Caco-2 (cell line): ENCODE data around the gene IL5RA. TPM values are rescaled to one million over a fixed set of nuclear protein-coding genes. Genes with fewer than 3 reads are reported as not detected.

Source experiments
- BruUV-seq: library from RNA; stranded (reverse); fragments of 400-500 nt; replicated peaks from 2 replicates; lab custom pipeline; 2021; lab: Mats Ljungman, UMichigan
- CTCF ChIA-PET: fragments of 300-600 bp; sonication (Branson Sonifier 250); formaldehyde crosslinking; loops from one replicate; lab custom pipeline; 2022; ENCODE audit warnings: antibody characterized with exemption; lab: Charles Lee
- POLR2A ChIA-PET: fragments of 300-600 bp; sonication (Branson Sonifier 250); formaldehyde crosslinking; loops from one replicate; lab custom pipeline; 2022; ENCODE audit warnings: antibody characterized with exemption; lab: Charles Lee
- DNase-seq, 2 experiments: peaks; one replicate each; pipeline versions ENCODE4 v3.0.0 to v3.0.0-alpha.2; 2020 to 2022
- H3K27me3 ChIP-seq: replicated peaks from 2 replicates; pipeline ENCODE4 v1.6.0; 2011; ENCODE audit warnings: low read length; ENCODE audit not compliant: control insufficient read depth, insufficient read depth
- H3K36me3 ChIP-seq: 2 replicates; pipeline ENCODE4 v1.5.1; 2011; ENCODE audit warnings: low read length; ENCODE audit not compliant: control insufficient read depth, insufficient read depth
- H3K4me1 ChIP-seq: fragments of 250-450 bp; sonication (Bioruptor Pico); 2 replicates; pipeline ENCODE4 v1.5.1; 2020; ENCODE audit warnings: mild to moderate bottlenecking
- H3K4me3 ChIP-seq: 2 replicates; pipeline ENCODE4 v1.5.1; 2011; ENCODE audit warnings: low read depth, mild to moderate bottlenecking, control low read depth, low read length
- H3K9me3 ChIP-seq: fragments of 250-450 bp; sonication (Bioruptor Pico); 2 replicates; pipeline ENCODE4 v1.5.1; 2020; ENCODE audit warnings: mild to moderate bottlenecking, moderate library complexity
- H3K27ac Mint-ChIP-seq: one replicate; pipeline ENCODE4 v1.8.0; 2022; ENCODE audit warnings: mixed read lengths; ENCODE audit not compliant: unreplicated experiment
- H3K27me3 Mint-ChIP-seq: one replicate; pipeline ENCODE4 v1.8.0; 2022; ENCODE audit warnings: mixed read lengths; ENCODE audit not compliant: insufficient read depth, unreplicated experiment
- H3K36me3 Mint-ChIP-seq: one replicate; pipeline ENCODE4 v1.8.0; 2022; ENCODE audit warnings: mild to moderate bottlenecking, mixed read lengths; ENCODE audit not compliant: insufficient read depth, unreplicated experiment
- H3K4me1 Mint-ChIP-seq: one replicate; pipeline ENCODE4 v1.8.0; 2022; ENCODE audit warnings: low read depth, mixed read lengths; ENCODE audit not compliant: unreplicated experiment
- H3K4me3 Mint-ChIP-seq: one replicate; pipeline ENCODE4 v1.8.0; 2022; ENCODE audit warnings: mild to moderate bottlenecking, moderate library complexity, mixed read lengths; ENCODE audit not compliant: unreplicated experiment
- H3K9me3 Mint-ChIP-seq: one replicate; pipeline ENCODE4 v1.8.0; 2022; ENCODE audit warnings: mixed read lengths; ENCODE audit not compliant: unreplicated experiment
- intact Hi-C: fragments of 100-400 bp; cut with micrococcal nuclease; formaldehyde crosslinking; loops from one replicate; pipeline ENCODE4 v1.10.0; 2022; ENCODE audit not compliant: unreplicated experiment
- total RNA-seq: library from RNA; stranded (reverse); gene quantifications from 2 replicates; pipeline ENCODE4 v1.2.3, GENCODE V29; 2022
- TF ChIP-seq, protein P1 (sequence below), 2 experiments: fragments of 200-600 bp in 1 of 2; IDR thresholded peaks; 1 replicate in 1 of 2; 2 replicates in 1 of 2; pipeline versions ENCODE4 v1.5.1 to v1.8.0; 2011 to 2022; ENCODE audit warnings: antibody characterized with exemption in 1 of 2, control low read depth in 1 of 2, inconsistent platforms in 1 of 2, low read depth in 1 of 2, low read length in 1 of 2, mild to moderate bottlenecking in 1 of 2, moderate library complexity in 1 of 2; ENCODE audit not compliant: insufficient read depth in 1 of 2, severe bottlenecking in 1 of 2, unreplicated experiment in 1 of 2

The IL5RA gene
- total RNA-seq, 1 experiment from 2014 or later = 0.23 TPM

DNA sequence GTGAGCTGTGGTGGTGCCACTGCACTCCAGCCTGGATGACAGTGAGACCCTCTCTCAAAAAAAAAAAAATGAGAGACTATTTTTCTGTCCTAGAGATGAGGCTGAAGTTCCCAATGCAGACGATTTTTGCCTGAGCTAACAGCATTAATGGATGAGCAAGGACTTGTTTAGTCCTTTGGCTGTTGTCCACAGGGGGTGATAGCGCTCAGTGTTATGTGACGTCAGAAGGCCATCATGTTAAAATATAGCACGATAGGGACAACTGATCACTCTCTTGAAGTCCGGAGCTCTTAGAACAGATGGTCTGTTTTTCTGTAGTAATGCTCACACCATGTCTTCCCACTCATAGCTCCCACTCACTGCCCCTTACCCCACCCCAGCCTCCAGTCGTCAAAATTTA is 23.3 kb upstream of the IL5RA start:
- Mint-ChIP-seq H3K36me3 (peaks cover 56% of the 10 kb centered on the region), H3K4me3 (no peak overlapping the region), H3K27ac (no peak overlapping the region), H3K27me3 (no peaks in the 10 kb centered on the region), H3K4me1 (peaks cover 10% of the 10 kb centered on the region), H3K9me3 (no peaks in the 10 kb centered on the region)
- Histone ChIP-seq H3K4me1 (no peaks in the 10 kb centered on the region), H3K36me3 (0 out of 2 replicates have a peak, but pooled peaks cover 2% of the 10 kb centered on the region), H3K27me3 (no peaks in the 10 kb centered on the region), H3K9me3 (no peaks in the 10 kb centered on the region), H3K4me3 (no peak overlapping the region)
- ChIA-PET CTCF (no interaction called here), POLR2A (no interaction called here)
- TF ChIP-seq, protein P1, sequence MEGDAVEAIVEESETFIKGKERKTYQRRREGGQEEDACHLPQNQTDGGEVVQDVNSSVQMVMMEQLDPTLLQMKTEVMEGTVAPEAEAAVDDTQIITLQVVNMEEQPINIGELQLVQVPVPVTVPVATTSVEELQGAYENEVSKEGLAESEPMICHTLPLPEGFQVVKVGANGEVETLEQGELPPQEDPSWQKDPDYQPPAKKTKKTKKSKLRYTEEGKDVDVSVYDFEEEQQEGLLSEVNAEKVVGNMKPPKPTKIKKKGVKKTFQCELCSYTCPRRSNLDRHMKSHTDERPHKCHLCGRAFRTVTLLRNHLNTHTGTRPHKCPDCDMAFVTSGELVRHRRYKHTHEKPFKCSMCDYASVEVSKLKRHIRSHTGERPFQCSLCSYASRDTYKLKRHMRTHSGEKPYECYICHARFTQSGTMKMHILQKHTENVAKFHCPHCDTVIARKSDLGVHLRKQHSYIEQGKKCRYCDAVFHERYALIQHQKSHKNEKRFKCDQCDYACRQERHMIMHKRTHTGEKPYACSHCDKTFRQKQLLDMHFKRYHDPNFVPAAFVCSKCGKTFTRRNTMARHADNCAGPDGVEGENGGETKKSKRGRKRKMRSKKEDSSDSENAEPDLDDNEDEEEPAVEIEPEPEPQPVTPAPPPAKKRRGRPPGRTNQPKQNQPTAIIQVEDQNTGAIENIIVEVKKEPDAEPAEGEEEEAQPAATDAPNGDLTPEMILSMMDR (IDR thresholded peaks at IDR 0.05; ENCODE audit: insufficient read depth in 1 of 2, low read depth in 1 of 2, low read length in 1 of 2, severe bottlenecking in 1 of 2, unreplicated experiment in 1 of 2) = no peak
- intact Hi-C loops = no loop called here
- no TSS peak for BruUV-seq
- no peak for DNase-seq

DNA sequence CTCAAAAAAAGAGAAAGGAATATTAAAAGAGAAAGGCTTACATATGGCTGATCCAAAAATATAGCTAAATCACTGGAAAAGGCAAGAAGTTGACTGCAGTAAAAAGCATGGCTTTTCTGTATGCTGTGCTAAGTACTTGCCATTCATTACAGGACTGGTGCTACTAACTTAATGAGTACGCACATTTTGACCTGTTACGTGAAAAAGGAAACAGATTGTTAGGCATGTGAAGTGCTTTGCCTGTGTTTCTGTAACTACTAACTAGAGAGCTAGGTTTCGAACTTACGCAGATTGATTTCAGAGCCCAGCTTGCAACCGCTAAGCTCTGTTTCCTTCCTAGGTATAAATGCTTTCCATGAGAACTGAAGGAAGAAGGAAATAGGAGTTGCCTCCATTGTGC is 19.4 kb upstream of the IL5RA start:
- POLR2A ChIA-PET = no interaction called here
- BruUV-seq = no TSS peak
- intact Hi-C loops = loop anchor here (5.0 to 10.0 kb wide), 2 partner anchors 97 to 165 kb away; no protein-coding TSS in a partner anchor
- no peak overlapping the region for H3K27ac Mint-ChIP-seq
- no peak for DNase-seq
- peaks cover 47% of the 10 kb centered on the region for H3K36me3 Mint-ChIP-seq
- Histone ChIP-seq H3K9me3 (no peaks in the 10 kb centered on the region), H3K27me3 (no peaks in the 10 kb centered on the region), H3K4me1 (no peaks in the 10 kb centered on the region), H3K4me3 (no peak overlapping the region), H3K36me3 (0 out of 2 replicates have a peak, but pooled peaks cover 2% of the 10 kb centered on the region)
- no peaks in the 10 kb centered on the region for H3K27me3 Mint-ChIP-seq
- CTCF ChIA-PET = no interaction called here
- H3K4me3 Mint-ChIP-seq = no peak overlapping the region
- TF ChIP-seq, protein P1 (IDR thresholded peaks at IDR 0.05; ENCODE audit: insufficient read depth in 1 of 2, low read depth in 1 of 2, low read length in 1 of 2, severe bottlenecking in 1 of 2, unreplicated experiment in 1 of 2) = no peak
- H3K4me1 Mint-ChIP-seq = peaks cover 11% of the 10 kb centered on the region
- H3K9me3 Mint-ChIP-seq = no peaks in the 10 kb centered on the region

DNA sequence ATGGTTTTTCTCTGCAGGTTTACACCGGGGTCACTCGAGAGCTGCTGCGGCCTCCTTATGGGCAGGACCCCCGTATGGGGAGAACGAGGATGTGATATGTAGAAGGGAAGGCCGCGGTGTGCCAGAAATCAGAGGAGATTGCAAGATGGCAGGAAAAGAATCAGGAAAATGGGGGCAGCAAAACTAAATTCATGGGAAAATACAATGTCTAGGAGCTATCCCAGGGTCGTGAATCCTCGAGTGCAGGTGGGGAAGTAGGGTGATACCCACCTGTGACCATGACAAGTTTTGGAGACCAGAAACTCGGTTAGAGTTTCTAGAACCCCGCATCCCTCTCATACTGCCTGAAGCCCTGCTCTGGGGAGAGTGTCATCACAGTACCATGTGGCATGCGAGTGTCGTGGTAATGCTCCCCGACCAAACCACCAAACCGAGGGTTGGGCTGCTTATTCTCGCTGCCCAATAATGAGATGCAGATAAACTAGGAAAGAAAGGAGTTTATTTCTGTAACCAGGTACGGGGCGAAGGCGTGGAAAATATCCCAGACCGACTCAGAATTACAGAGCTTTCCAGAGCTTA is 17.3 kb upstream of the IL5RA start:
- CTCF ChIA-PET = no interaction called here
- Histone ChIP-seq H3K4me1 (no peaks in the 10 kb centered on the region), H3K4me3 (peak overlapping the region; percentile 93), H3K9me3 (no peaks in the 10 kb centered on the region), H3K27me3 (no peaks in the 10 kb centered on the region), H3K36me3 (0 out of 2 replicates have a peak, but pooled peaks cover 2% of the 10 kb centered on the region)
- Mint-ChIP-seq H3K9me3 (no peaks in the 10 kb centered on the region), H3K36me3 (peaks cover 47% of the 10 kb centered on the region), H3K27ac (peak overlapping the region; percentile 98), H3K4me1 (peaks cover 11% of the 10 kb centered on the region), H3K4me3 (peak overlapping the region; percentile 99), H3K27me3 (no peaks in the 10 kb centered on the region)
- TSS peak; percentile 64 for BruUV-seq
- TF ChIP-seq, protein P1 (IDR thresholded peaks at IDR 0.05; ENCODE audit: insufficient read depth in 1 of 2, low read depth in 1 of 2, low read length in 1 of 2, severe bottlenecking in 1 of 2, unreplicated experiment in 1 of 2) = no peak
- intact Hi-C loops = loop anchor here (2.0 to 10.0 kb wide), 3 partner anchors 73 to 163 kb away; no protein-coding TSS in a partner anchor
- POLR2A ChIA-PET = no interaction called here
- DNase-seq = peak in 1 of 2 experiments; percentile 23
